Measurements from ENCODE around the gene HSF5. TPM values are rescaled to one million over a fixed set of nuclear protein-coding genes. Genes with fewer than 3 reads are reported as not detected.

The HSF5 gene
- total RNA-seq, 1 donor from 2014 or later = 0.42 TPM

GRCh38 chr17:58377093-58377601 lies 111.1 kb downstream of the HSF5 start:
- no peak for TF ChIP-seq CTCF (IDR thresholded peaks at IDR 0.05; ENCODE audit: insufficient read depth, low read length, poor library complexity, severe bottlenecking)
- H3K27me3 ChIP-seq (ENCODE audit: control insufficient read depth, insufficient read depth, low read length) = no peaks in the 10 kb centered on the region
- no peak for DNase-seq (ENCODE audit: low read depth)
- H3K4me3 ChIP-seq (ENCODE audit: low read depth, low read length) = no peak overlapping the region
- H3K36me3 ChIP-seq (ENCODE audit: control insufficient read depth, insufficient read depth, low read length) = no peaks in the 10 kb centered on the region

- Histone ChIP-seq H3K36me3 (ENCODE audit: control insufficient read depth, insufficient read depth, low read length) (no peaks in the 10 kb centered on the region), H3K27me3 (ENCODE audit: control insufficient read depth, insufficient read depth, low read length) (no peaks in the 10 kb centered on the region), H3K4me3 (ENCODE audit: low read depth, low read length) (no peak overlapping the region)
- DNase-seq (ENCODE audit: low read depth) = no peak
- TF ChIP-seq CTCF (IDR thresholded peaks at IDR 0.05; ENCODE audit: insufficient read depth, low read length, poor library complexity, severe bottlenecking) = no peak
Observed at GRCh38 chr17:58376472-58377000, 111.7 kb downstream of the HSF5 start.

GRCh38 chr17:58375811-58376210 lies 112.4 kb downstream of the HSF5 start:
- Histone ChIP-seq H3K36me3 (ENCODE audit: control insufficient read depth, insufficient read depth, low read length) (no peaks in the 10 kb centered on the region), H3K4me3 (ENCODE audit: low read depth, low read length) (no peak overlapping the region), H3K27me3 (ENCODE audit: control insufficient read depth, insufficient read depth, low read length) (no peaks in the 10 kb centered on the region)
- DNase-seq (ENCODE audit: low read depth) = no peak
- TF ChIP-seq CTCF (IDR thresholded peaks at IDR 0.05; ENCODE audit: insufficient read depth, low read length, poor library complexity, severe bottlenecking) = no peak

GRCh38 chr17:58375256-58375655 lies 113.0 kb downstream of the HSF5 start:
- Histone ChIP-seq H3K36me3 (ENCODE audit: control insufficient read depth, insufficient read depth, low read length) (no peaks in the 10 kb centered on the region), H3K4me3 (ENCODE audit: low read depth, low read length) (no peak overlapping the region), H3K27me3 (ENCODE audit: control insufficient read depth, insufficient read depth, low read length) (no peaks in the 10 kb centered on the region)
- no peak for TF ChIP-seq CTCF (IDR thresholded peaks at IDR 0.05; ENCODE audit: insufficient read depth, low read length, poor library complexity, severe bottlenecking)
- no peak for DNase-seq (ENCODE audit: low read depth)

- H3K27me3 ChIP-seq (ENCODE audit: control insufficient read depth, insufficient read depth, low read length) = no peaks in the 10 kb centered on the region
- no peak overlapping the region for H3K4me3 ChIP-seq (ENCODE audit: low read depth, low read length)
- no peak for DNase-seq (ENCODE audit: low read depth)
- H3K36me3 ChIP-seq (ENCODE audit: control insufficient read depth, insufficient read depth, low read length) = no peaks in the 10 kb centered on the region
- no peak for TF ChIP-seq CTCF (IDR thresholded peaks at IDR 0.05; ENCODE audit: insufficient read depth, low read length, poor library complexity, severe bottlenecking)
Observed at GRCh38 chr17:58373923-58374322, 114.3 kb downstream of the HSF5 start.

- Histone ChIP-seq H3K4me3 (ENCODE audit: low read depth, low read length) (no peak overlapping the region), H3K36me3 (ENCODE audit: control insufficient read depth, insufficient read depth, low read length) (no peaks in the 10 kb centered on the region), H3K27me3 (ENCODE audit: control insufficient read depth, insufficient read depth, low read length) (no peaks in the 10 kb centered on the region)
- TF ChIP-seq CTCF (IDR thresholded peaks at IDR 0.05; ENCODE audit: insufficient read depth, low read length, poor library complexity, severe bottlenecking) = no peak
- DNase-seq (ENCODE audit: low read depth) = no peak
Observed at GRCh38 chr17:58373003-58373402, 115.2 kb downstream of the HSF5 start.

Measured in kidney epithelial cell (primary cell).